HEK293 (cell line): ENCODE results near the gene UBTD1.

Experiments used
- CTCF ChIP-seq: fragments of 450-650 bp; formaldehyde crosslinking; IDR thresholded peaks from 2 replicates; pipeline ENCODE4 v1.5.1; 2016; ENCODE audit warnings: missing biosample characterization, missing genetic modification characterization
- ZBTB7A ChIP-seq: fragments of 450-650 bp; formaldehyde crosslinking; IDR thresholded peaks from 2 replicates; pipeline ENCODE4 v1.5.1; 2016; ENCODE audit warnings: low read depth, missing biosample characterization, missing genetic modification characterization
- ZNF701 ChIP-seq: fragments of 450-650 bp; formaldehyde crosslinking; IDR thresholded peaks from 2 replicates; pipeline ENCODE4 v1.5.1; 2016; ENCODE audit warnings: missing biosample characterization, missing genetic modification characterization

DNA sequence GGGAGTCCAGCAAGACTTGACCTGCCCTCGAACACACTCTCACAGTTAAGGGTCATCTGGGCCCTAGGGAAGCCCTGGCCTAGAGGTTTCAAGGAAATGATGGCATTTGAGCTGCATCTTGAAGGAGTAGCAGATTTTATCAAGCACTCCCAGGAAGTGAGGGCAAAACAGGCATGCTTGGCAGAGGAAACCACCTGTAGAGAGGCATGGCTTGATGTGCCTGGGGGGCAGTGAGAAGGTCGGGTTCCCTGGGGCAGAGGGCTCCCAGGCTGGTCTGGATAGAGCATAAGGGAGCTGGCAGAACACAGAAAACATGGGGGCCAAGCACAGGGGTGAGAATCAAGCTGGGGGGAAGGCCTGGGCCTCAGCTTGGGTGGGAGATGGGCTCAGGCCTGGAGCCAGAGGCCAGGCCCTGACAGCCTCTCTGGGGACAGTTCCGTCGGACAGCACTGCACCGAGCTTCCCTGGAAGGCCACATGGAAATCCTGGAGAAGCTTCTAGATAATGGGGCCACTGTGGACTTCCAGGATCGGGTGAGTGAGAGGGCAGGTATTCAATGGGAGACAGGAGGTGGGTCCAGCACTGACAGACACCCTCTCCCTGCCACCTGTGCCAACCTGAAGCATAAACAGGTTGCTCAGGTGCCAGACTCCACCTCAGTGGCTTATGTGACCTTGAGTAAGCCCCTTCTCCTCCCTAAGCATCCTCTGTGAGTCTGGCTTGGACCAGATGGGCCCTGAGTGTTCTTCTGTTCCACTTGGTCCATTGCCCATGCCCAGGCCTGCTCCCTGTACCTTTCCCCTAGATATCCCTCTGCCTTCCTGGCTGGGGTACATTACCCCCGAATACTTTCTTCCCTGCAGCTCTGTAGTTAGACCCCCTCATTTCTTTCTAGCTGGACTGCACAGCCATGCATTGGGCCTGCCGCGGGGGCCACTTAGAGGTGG lies 82.0 kb downstream of the UBTD1 start:
- no peak for TF ChIP-seq ZBTB7A (tag by site-specific recombination)
- TF ChIP-seq CTCF (tag by site-specific recombination), result no peak
- TF ChIP-seq ZNF701, result no peak
